PC-9 (cell line): ENCODE data around the gene DNAH6.

ENCODE experiments used
- CTCF ChIP-seq: fragments of 200-600 bp; sonication (generic); conservative IDR thresholded peaks from 2 replicates; pipeline ENCODE4 v1.6.1; 2017; ENCODE audit warnings: mixed run types, antibody characterized with exemption, mild to moderate bottlenecking, moderate library complexity
- EZH2 ChIP-seq: fragments of 200-600 bp; sonication (generic); IDR thresholded peaks from 2 replicates; pipeline ENCODE4 v1.8.0; 2017; ENCODE audit warnings: antibody characterized with exemption, low read depth

DNA sequence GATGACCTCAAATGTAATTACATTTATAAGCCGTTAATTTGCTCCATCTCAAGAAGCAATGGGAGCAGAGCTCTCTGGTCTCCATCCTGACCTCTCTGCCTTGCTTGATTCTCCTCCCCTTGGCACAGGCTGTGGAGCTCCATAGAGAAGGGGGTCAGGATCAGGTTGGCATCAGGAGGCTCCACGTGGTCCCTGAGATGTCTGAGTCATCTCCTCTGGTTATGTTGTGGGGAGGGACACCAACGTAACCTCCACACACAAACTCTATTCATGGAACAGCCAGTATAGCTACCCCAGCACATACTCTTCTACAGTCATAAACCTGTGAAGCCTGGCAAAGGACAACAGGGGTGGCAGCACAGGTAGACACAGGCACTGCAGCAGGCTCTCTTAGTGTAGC, 335.6 kb downstream of the DNAH6 start:
- TF ChIP-seq CTCF = no peak
- TF ChIP-seq EZH2 = no peak
